ENCODE measurements around the gene CENPT.

DNA sequence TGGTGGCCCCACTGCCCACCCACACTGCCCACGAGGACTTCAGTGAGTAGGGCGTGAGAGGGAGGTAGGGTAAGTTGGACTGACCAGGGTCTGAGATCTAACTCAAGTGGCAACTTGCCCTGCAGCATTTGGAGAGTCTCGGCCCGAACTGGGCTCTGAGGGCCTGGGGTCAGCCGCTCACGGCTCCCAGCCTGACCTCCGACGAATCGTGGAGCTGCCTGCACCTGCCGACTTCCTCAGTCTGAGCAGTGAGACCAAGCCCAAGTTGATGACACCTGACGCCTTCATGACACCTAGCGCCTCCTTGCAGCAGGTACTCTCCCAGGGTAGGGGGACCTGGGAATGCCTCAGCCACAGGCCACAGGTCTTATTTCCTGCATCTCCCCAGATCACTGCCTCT, 32.0 kb upstream of the CENPT start:
- TF ChIP-seq POLR2A (IDR thresholded peaks at IDR 0.05): no peak
- TF ChIP-seq, protein P1, sequence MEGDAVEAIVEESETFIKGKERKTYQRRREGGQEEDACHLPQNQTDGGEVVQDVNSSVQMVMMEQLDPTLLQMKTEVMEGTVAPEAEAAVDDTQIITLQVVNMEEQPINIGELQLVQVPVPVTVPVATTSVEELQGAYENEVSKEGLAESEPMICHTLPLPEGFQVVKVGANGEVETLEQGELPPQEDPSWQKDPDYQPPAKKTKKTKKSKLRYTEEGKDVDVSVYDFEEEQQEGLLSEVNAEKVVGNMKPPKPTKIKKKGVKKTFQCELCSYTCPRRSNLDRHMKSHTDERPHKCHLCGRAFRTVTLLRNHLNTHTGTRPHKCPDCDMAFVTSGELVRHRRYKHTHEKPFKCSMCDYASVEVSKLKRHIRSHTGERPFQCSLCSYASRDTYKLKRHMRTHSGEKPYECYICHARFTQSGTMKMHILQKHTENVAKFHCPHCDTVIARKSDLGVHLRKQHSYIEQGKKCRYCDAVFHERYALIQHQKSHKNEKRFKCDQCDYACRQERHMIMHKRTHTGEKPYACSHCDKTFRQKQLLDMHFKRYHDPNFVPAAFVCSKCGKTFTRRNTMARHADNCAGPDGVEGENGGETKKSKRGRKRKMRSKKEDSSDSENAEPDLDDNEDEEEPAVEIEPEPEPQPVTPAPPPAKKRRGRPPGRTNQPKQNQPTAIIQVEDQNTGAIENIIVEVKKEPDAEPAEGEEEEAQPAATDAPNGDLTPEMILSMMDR (IDR thresholded peaks at IDR 0.05): no peak

All from thyroid gland (tissue), 4 donors.